ENCODE results near the gene PHF3. TPM values are rescaled to one million over a fixed set of nuclear protein-coding genes. Genes with fewer than 3 reads are reported as not detected.
A peak's percentile ranks its signal among the peaks of the same experiment; 100 is the strongest.
"Not testable (repeated sequence)": the region's sequence is repeated elsewhere in the genome, so short reads cannot be mapped to it uniquely, and the experiment has no call there.

Gene PHF3
- polyA plus RNA-seq, 3 donors = 55.3 to 62.2 (median 55.9) TPM

DNA sequence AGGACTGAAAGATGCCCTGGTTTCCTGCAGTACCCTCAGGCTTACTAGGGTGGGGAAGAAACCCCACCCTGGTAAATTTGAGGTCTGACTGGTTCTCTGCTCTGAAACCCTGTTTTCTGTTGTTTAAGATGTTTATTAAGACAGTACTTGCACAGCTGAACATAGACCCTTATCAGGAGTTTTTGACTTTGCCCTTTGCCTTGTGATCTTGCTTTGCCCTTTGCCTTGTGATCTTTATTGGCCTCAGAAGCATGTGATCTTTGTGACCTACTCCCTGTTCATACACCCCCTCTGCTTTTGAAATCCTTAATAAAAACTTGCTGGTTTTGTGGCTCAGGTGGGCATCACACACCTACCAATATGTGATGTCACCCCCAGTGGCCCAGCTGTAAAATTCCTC, 121.7 kb downstream of the PHF3 start:
- not testable (repeated sequence) for DNase-seq

DNA sequence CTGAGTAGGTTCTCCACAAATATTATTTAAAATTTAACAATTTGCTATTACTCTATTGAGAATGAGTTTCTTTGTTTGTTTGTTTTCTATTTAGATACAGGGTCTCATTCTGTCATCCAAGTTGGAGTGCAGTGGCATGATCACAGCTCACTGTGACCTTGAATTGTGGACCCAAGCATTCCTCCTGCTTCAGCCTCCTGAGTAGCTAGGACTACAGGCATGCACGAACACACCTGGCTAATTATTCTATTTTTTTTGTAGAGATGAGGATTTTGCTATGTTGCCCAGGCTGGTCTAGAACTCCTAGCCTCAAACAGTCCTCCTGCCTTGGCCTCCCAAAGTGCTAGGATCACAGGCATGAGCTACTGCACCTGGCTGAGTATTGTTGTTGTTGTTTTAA, 122.2 kb downstream of the PHF3 start:
- no peak for DNase-seq

GRCh38 chr6:63759605-63760105, 124.1 kb downstream of the PHF3 start:
- no peak for DNase-seq

GRCh38 chr6:63760199-63760598, 124.6 kb downstream of the PHF3 start:
- no peak for DNase-seq

GRCh38 chr6:63764318-63764916, 128.8 kb downstream of the PHF3 start:
- peak; percentile 16 for DNase-seq

Other genes starting within 250 kb of the PHF3 start
- 10 to 100 TPM; 49.2 to 55.3 (median 50.2) TPM for gene PTP4A1, start 63.3 kb upstream of the PHF3 start, polyA plus RNA-seq (ENCODE audit: insufficient read length in 3 of 3)

Data from renal pelvis (tissue), 4 donors.